HepG2 (cell line): ENCODE measurements around the gene UPB1. TPM values are rescaled to one million over a fixed set of nuclear protein-coding genes. Genes with fewer than 3 reads are reported as not detected.

Experiments used
- ATAC-seq: fragments of 200-7000 bp; cut with Tn5 transposase; 3 replicates; pipeline ENCODE4 v1.9.1; 2020; ENCODE audit warnings: mild to moderate bottlenecking, moderate library complexity
- BruUV-seq: library from RNA; stranded (reverse); fragments of 400-500 nt; replicated peaks from 2 replicates; lab custom pipeline; 2021; lab: Mats Ljungman, UMichigan
- CTCF ChIA-PET: fragments of 300-600 bp; formaldehyde crosslinking; extraction: SDS; loops from one replicate; lab custom pipeline; 2021; ENCODE audit warnings: low total read pairs, inconsistent platforms, low intra/inter-chr PET ratio; lab: Yijun Ruan, JAX
- POLR2A ChIA-PET: fragments of 350-600 bp; sonication (Branson Sonifier 250); formaldehyde crosslinking; loops from one replicate; lab custom pipeline; 2020; ENCODE audit warnings: antibody characterized with exemption, inconsistent platforms; lab: Yijun Ruan, JAX
- DNase-seq: peaks from one replicate; pipeline ENCODE4 v3.0.0-alpha.2; 2015; ENCODE audit warnings: low spot score
- FAIRE-seq: peaks from 3 replicates; lab custom pipeline; 2011; peaks lifted over from hg19 to GRCh38; lab: Jason Lieb, UNC
- H2AFZ ChIP-seq: one replicate; pipeline ENCODE4 v1.6.1; 2011; ENCODE audit warnings: low read length, inconsistent platforms
- H3K27ac ChIP-seq: fragments of 300-600 bp; 3 replicates; pipeline ENCODE4 v1.8.0; 2011; ENCODE audit warnings: mixed run types, mild to moderate bottlenecking, mixed read lengths, low read length, inconsistent platforms; ENCODE audit not compliant: insufficient read depth; ENCODE audit errors: extremely low read length
- H3K27me3 ChIP-seq, 2 experiments: fragments of 200-600 bp in 1 of 2; 2 replicates in 1 of 2; 3 replicates in 1 of 2; pipeline versions ENCODE4 v1.6.0 to v1.8.0; 2011; ENCODE audit warnings: low read length in 2 of 2, mild to moderate bottlenecking in 2 of 2, moderate library complexity in 2 of 2, inconsistent platforms in 1 of 2; ENCODE audit not compliant: insufficient read depth in 2 of 2, control insufficient read depth in 1 of 2
- H3K36me3 ChIP-seq, 2 experiments: fragments of 200-600 bp in 1 of 2; replicated peaks in 1 of 2; 2 replicates in 1 of 2; 3 replicates in 1 of 2; pipeline versions ENCODE4 v1.5.1 to v1.8.0; 2011; ENCODE audit warnings: low read length in 2 of 2, inconsistent platforms in 1 of 2; ENCODE audit not compliant: insufficient read depth in 2 of 2, control insufficient read depth in 1 of 2
- H3K4me1 ChIP-seq: 2 replicates; pipeline ENCODE4 v1.5.1; 2012; ENCODE audit warnings: low read length, inconsistent platforms; ENCODE audit not compliant: insufficient read depth
- H3K4me2 ChIP-seq: 2 replicates; pipeline ENCODE4 v1.6.0; 2011; ENCODE audit warnings: low read depth, low read length, inconsistent platforms
- H3K4me3 ChIP-seq, 3 experiments: fragments of 200-600 bp in 1 of 3; sonication (generic), shearing (Covaris generic) in 1 of 3; replicated peaks in 1 of 3; 2 replicates each; pipeline ENCODE4 v1.5.1; 2011 to 2016; ENCODE audit warnings: low read length in 3 of 3, inconsistent platforms in 2 of 3, low read depth in 2 of 3, mild to moderate bottlenecking in 2 of 3, control low read depth in 1 of 3, mixed read lengths in 1 of 3; ENCODE audit not compliant: insufficient read depth in 1 of 3
- H3K79me2 ChIP-seq: one replicate; pipeline ENCODE4 v1.6.1; 2011; ENCODE audit warnings: low read length, inconsistent platforms; ENCODE audit not compliant: insufficient read depth
- H3K9ac ChIP-seq: 2 replicates; pipeline ENCODE4 v1.6.0; 2011; ENCODE audit warnings: mild to moderate bottlenecking, low read depth, low read length, inconsistent platforms; ENCODE audit not compliant: insufficient read depth
- H3K9me3 ChIP-seq: 2 replicates; pipeline ENCODE4 v1.5.1; 2012; ENCODE audit warnings: mild to moderate bottlenecking, low read length
- H4K20me1 ChIP-seq: 2 replicates; pipeline ENCODE4 v1.6.0; 2011; ENCODE audit warnings: inconsistent platforms, mild to moderate bottlenecking, low read length, moderate library complexity; ENCODE audit not compliant: insufficient read depth
- MED1 ChIP-seq: sonication (generic); formaldehyde crosslinking; IDR thresholded peaks from 2 replicates; pipeline ENCODE4 v1.4.0; 2020; ENCODE audit warnings: missing genetic modification reagents
- RAD51 ChIP-seq: fragments of 450-650 bp; IDR thresholded peaks from 2 replicates; pipeline ENCODE4 v1.6.1; 2016; ENCODE audit warnings: borderline replicate concordance
- RBM22 ChIP-seq: fragments of 200-400 bp; formaldehyde crosslinking; optimal IDR thresholded peaks from 2 replicates; pipeline ENCODE3; 2017; ENCODE audit warnings: mild to moderate bottlenecking, low read length, moderate library complexity
- RXRB ChIP-seq: IDR thresholded peaks from 2 replicates; pipeline ENCODE4 v1.6.1; 2016; ENCODE audit warnings: borderline replicate concordance, missing genetic modification reagents, missing compliant biosample characterization
- SOX13 ChIP-seq, 3 experiments: fragments of 450-650 bp in 1 of 3; sonication (generic) in 1 of 3; formaldehyde crosslinking in 1 of 3; IDR thresholded peaks in 2 of 3; conservative IDR thresholded peaks in 1 of 3; 2 replicates each; pipeline versions ENCODE4 v1.5.0 to v1.6.1; 2016 to 2020; ENCODE audit warnings: antibody characterized with exemption in 1 of 3, mild to moderate bottlenecking in 1 of 3, missing compliant biosample characterization in 1 of 3, missing genetic modification reagents in 1 of 3, moderate library complexity in 1 of 3
- TBX2 ChIP-seq: sonication (generic); formaldehyde crosslinking; IDR thresholded peaks from 2 replicates; pipeline ENCODE4 v1.5.0; 2020; ENCODE audit warnings: missing genetic modification reagents, mild to moderate bottlenecking, borderline replicate concordance
- ZNF292 ChIP-seq: sonication (generic); formaldehyde crosslinking; IDR thresholded peaks from 2 replicates; pipeline ENCODE4 v1.8.1; 2022; ENCODE audit warnings: mild to moderate bottlenecking, low read depth, missing genetic modification reagents, borderline replicate concordance
- ZNF674 ChIP-seq: sonication (generic); formaldehyde crosslinking; IDR thresholded peaks from 2 replicates; pipeline ENCODE4 v1.5.0; 2020; ENCODE audit warnings: low read depth, mild to moderate bottlenecking, missing genetic modification reagents
- ZNF773 ChIP-seq: sonication (generic); formaldehyde crosslinking; IDR thresholded peaks from 2 replicates; pipeline ENCODE4 v1.4.0; 2020; ENCODE audit warnings: missing genetic modification reagents, borderline replicate concordance
- WGBS: methylation state at CpG from one replicate; pipeline ENCODE4 v1.1.6; 2017; ENCODE audit warnings: low lambda C conversion rate; 5-methylcytosine and 5-hydroxymethylcytosine counted together
- in situ Hi-C: cut with HindIII; loops from 2 replicates; pipeline ENCODE4 v1.10.0; 2017; ENCODE audit warnings: low pct_unique_long_range_greater_than_20kb; ENCODE audit not compliant: extremely low pct_ligation_motif_present
- intact Hi-C: fragments of 100-400 bp; cut with micrococcal nuclease; formaldehyde crosslinking; loops from one replicate; pipeline ENCODE4 v1.10.0; 2022; ENCODE audit not compliant: unreplicated experiment
- polyA plus RNA-seq, 8 experiments: library from polyadenylated mRNA; depleted of rRNA in 3 of 8; stranded (reverse) in 7 of 8; unstranded in 1 of 8; fragments of >200 nt; fragmentation: Illumina TruSeq in 4 of 8; extraction: Trizol in 4 of 8; gene quantifications; 2 replicates each; pipeline versions ENCODE4 v1.2.1 to v1.2.3, GENCODE V29; 2011 to 2016; ENCODE audit warnings: low read depth in 4 of 8, missing spikeins in 1 of 8, mixed read lengths in 1 of 8; ENCODE audit not compliant: insufficient read depth in 1 of 8
- total RNA-seq, 5 experiments: library from RNA; depleted of rRNA; stranded (reverse); fragments of >200 nt; fragmentation: Illumina TruSeq; extraction: Trizol; gene quantifications; 2 replicates each; pipeline ENCODE4 v1.2.3, GENCODE V29; 2016; ENCODE audit warnings: low read depth in 1 of 5
- TF ChIP-seq, protein P1 (sequence below): sonication (generic); formaldehyde crosslinking; IDR thresholded peaks from 2 replicates; pipeline ENCODE4 v1.8.0; 2022; ENCODE audit warnings: missing genetic modification reagents, mild to moderate bottlenecking, moderate library complexity, borderline replicate concordance
- TF ChIP-seq, protein P2 (sequence below): sonication (generic); formaldehyde crosslinking; IDR thresholded peaks from 2 replicates; pipeline ENCODE4 v1.8.0; 2022; ENCODE audit warnings: mild to moderate bottlenecking, missing genetic modification reagents
- TF ChIP-seq, protein P3 (sequence below): sonication (generic); formaldehyde crosslinking; IDR thresholded peaks from 2 replicates; pipeline ENCODE4 v1.5.1; 2020; ENCODE audit warnings: mild to moderate bottlenecking, moderate library complexity, missing genetic modification reagents
- TF ChIP-seq, protein P4 (sequence below): sonication (generic); formaldehyde crosslinking; IDR thresholded peaks from 2 replicates; pipeline ENCODE4 v1.5.1; 2020; ENCODE audit warnings: missing genetic modification reagents, mild to moderate bottlenecking, borderline replicate concordance

The UPB1 gene
- total and polyA plus RNA-seq, 2 of the 13 experiments (the other 11 are each of a cell fraction or from before 2014, with no cell fraction given), result 0.38 to 1.2 TPM

DNA sequence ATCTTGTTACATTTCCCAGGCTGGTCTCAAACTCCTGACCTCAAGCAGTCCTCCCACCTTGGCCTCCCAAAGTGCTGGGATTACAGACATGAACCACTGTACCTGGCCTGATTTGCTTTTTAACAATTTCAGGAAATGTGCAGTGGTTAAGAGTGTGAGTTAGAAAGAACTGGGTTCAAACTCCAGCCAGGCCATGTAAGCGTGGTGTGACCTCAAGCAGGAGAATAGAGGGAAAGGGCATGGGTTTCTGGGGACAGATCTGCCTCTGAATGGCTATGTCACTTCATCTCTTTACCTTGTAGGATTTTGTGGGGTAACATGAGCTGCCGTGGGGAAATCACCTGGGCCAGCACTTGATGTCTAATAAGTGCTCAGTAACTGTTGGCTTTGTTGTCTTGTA lies 69.9 kb downstream of the UPB1 start:
- Histone ChIP-seq H3K4me1 (peaks cover 87% of the 10 kb centered on the region), H3K36me3 (peaks cover 31 to 64% of the 10 kb centered on the region in 2 experiments), H3K9ac (peak overlapping the region; percentile 19), H4K20me1 (peaks cover 17% of the 10 kb centered on the region; the same call in 1 of the 2 replicates), H3K4me2 (peak overlapping the region; percentile 64), H3K4me3 (no peak overlapping the region), H3K9me3 (no peaks in the 10 kb centered on the region), H3K27me3 (no peaks in the 10 kb centered on the region), H3K27ac (peak overlapping the region; percentile 74), H3K79me2 (peaks cover 77% of the 10 kb centered on the region), H2AFZ (no peak overlapping the region)
- ChIA-PET POLR2A (interaction anchor here (1.5 to 4.1 kb wide), 4 partner anchors 8 to 15 kb away, joined by 7 to 43 read pairs (median 30); partner anchors contain the start of genes GUCD1 and SNRPD3), CTCF (no interaction called here)
- ATAC-seq (peak; percentile 25), DNase-seq (no peak), FAIRE-seq (no peak)
- WGBS, result 76% methylated on average over 2 of the region's 2 CpGs
- intact Hi-C loops (loop anchor here (2.0 kb wide), 1 partner anchor 14 kb away; no protein-coding TSS in a partner anchor), in situ Hi-C loops (no loop called here)
- no TSS peak for BruUV-seq
- TF ChIP-seq ZNF292 (CRISPR knock-in tag), result 0 out of 2 replicates have a peak, but pooled peaks have one; percentile 4
- no peak for TF ChIP-seq SOX13 (IDR thresholded peaks at IDR 0.05)
- TF ChIP-seq SOX13 (CRISPR knock-in tag; conservative IDR thresholded peaks at IDR 0.05 in 1 of 2, IDR thresholded peaks at IDR 0.05 in 1 of 2), result no peak
- TF ChIP-seq, protein P1, sequence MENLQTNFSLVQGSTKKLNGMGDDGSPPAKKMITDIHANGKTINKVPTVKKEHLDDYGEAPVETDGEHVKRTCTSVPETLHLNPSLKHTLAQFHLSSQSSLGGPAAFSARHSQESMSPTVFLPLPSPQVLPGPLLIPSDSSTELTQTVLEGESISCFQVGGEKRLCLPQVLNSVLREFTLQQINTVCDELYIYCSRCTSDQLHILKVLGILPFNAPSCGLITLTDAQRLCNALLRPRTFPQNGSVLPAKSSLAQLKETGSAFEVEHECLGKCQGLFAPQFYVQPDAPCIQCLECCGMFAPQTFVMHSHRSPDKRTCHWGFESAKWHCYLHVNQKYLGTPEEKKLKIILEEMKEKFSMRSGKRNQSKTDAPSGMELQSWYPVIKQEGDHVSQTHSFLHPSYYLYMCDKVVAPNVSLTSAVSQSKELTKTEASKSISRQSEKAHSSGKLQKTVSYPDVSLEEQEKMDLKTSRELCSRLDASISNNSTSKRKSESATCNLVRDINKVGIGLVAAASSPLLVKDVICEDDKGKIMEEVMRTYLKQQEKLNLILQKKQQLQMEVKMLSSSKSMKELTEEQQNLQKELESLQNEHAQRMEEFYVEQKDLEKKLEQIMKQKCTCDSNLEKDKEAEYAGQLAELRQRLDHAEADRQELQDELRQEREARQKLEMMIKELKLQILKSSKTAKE (CRISPR knock-in tag), result no peak
- TF ChIP-seq MED1 (CRISPR knock-in tag), result peak; percentile 11; the same call in 1 of the 2 replicates
- TF ChIP-seq RXRB (CRISPR knock-in tag), result peak; percentile 47; the same call in 1 of the 2 replicates
- TF ChIP-seq RAD51, result no peak
- peak; percentile 31 for TF ChIP-seq RBM22
- TF ChIP-seq ZNF773 (CRISPR knock-in tag), result no peak
- TF ChIP-seq, protein P2, sequence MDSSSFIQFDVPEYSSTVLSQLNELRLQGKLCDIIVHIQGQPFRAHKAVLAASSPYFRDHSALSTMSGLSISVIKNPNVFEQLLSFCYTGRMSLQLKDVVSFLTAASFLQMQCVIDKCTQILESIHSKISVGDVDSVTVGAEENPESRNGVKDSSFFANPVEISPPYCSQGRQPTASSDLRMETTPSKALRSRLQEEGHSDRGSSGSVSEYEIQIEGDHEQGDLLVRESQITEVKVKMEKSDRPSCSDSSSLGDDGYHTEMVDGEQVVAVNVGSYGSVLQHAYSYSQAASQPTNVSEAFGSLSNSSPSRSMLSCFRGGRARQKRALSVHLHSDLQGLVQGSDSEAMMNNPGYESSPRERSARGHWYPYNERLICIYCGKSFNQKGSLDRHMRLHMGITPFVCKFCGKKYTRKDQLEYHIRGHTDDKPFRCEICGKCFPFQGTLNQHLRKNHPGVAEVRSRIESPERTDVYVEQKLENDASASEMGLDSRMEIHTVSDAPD (CRISPR knock-in tag), result no peak
- TF ChIP-seq, protein P3, sequence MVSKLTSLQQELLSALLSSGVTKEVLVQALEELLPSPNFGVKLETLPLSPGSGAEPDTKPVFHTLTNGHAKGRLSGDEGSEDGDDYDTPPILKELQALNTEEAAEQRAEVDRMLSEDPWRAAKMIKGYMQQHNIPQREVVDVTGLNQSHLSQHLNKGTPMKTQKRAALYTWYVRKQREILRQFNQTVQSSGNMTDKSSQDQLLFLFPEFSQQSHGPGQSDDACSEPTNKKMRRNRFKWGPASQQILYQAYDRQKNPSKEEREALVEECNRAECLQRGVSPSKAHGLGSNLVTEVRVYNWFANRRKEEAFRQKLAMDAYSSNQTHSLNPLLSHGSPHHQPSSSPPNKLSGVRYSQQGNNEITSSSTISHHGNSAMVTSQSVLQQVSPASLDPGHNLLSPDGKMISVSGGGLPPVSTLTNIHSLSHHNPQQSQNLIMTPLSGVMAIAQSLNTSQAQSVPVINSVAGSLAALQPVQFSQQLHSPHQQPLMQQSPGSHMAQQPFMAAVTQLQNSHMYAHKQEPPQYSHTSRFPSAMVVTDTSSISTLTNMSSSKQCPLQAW (CRISPR knock-in tag), result 0 out of 2 replicates have a peak, but pooled peaks have one; percentile 27
- TF ChIP-seq, protein P4, sequence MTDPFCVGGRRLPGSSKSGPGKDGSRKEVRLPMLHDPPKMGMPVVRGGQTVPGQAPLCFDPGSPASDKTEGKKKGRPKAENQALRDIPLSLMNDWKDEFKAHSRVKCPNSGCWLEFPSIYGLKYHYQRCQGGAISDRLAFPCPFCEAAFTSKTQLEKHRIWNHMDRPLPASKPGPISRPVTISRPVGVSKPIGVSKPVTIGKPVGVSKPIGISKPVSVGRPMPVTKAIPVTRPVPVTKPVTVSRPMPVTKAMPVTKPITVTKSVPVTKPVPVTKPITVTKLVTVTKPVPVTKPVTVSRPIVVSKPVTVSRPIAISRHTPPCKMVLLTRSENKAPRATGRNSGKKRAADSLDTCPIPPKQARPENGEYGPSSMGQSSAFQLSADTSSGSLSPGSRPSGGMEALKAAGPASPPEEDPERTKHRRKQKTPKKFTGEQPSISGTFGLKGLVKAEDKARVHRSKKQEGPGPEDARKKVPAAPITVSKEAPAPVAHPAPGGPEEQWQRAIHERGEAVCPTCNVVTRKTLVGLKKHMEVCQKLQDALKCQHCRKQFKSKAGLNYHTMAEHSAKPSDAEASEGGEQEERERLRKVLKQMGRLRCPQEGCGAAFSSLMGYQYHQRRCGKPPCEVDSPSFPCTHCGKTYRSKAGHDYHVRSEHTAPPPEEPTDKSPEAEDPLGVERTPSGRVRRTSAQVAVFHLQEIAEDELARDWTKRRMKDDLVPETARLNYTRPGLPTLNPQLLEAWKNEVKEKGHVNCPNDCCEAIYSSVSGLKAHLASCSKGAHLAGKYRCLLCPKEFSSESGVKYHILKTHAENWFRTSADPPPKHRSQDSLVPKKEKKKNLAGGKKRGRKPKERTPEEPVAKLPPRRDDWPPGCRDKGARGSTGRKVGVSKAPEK (CRISPR knock-in tag), result no peak
- TF ChIP-seq ZNF674 (CRISPR knock-in tag), result no peak
- TF ChIP-seq TBX2 (CRISPR knock-in tag), result no peak
